Immature natural killer cell (primary cell): Measurements from ENCODE around the gene USP3. TPM values are rescaled to one million over a fixed set of nuclear protein-coding genes. Genes with fewer than 3 reads are reported as not detected.
"Not testable (repeated sequence)": the region's sequence is repeated elsewhere in the genome, so short reads cannot be mapped to it uniquely, and the experiment has no call there.

ENCODE experiments used
- DNase-seq, 3 donors: peaks; one replicate each; pipeline ENCODE4 v3.0.0; 2022; ENCODE audit warnings: mixed read lengths in 1 of 3
- H3K27ac Mint-ChIP-seq, 6 donors: one replicate each; pipeline ENCODE4 v1.8.0; 2020; ENCODE audit warnings: mixed read lengths in 6 of 6, mild to moderate bottlenecking in 5 of 6, inconsistent platforms in 4 of 6, moderate library complexity in 3 of 6
- H3K27me3 Mint-ChIP-seq, 3 donors: one replicate each; pipeline ENCODE4 v1.8.0; 2020 to 2021; ENCODE audit warnings: low read depth in 3 of 3, mild to moderate bottlenecking in 3 of 3, mixed read lengths in 3 of 3, moderate library complexity in 3 of 3, inconsistent platforms in 1 of 3
- H3K36me3 Mint-ChIP-seq, 3 donors: one replicate each; pipeline ENCODE4 v1.8.0; 2020; ENCODE audit warnings: mixed read lengths in 3 of 3, inconsistent platforms in 2 of 3, mild to moderate bottlenecking in 2 of 3
- H3K4me1 Mint-ChIP-seq, 2 donors: one replicate each; pipeline ENCODE4 v1.8.0; 2020; ENCODE audit warnings: inconsistent platforms in 2 of 2, mild to moderate bottlenecking in 2 of 2, mixed read lengths in 2 of 2, moderate library complexity in 1 of 2
- H3K4me3 Mint-ChIP-seq, 5 donors: one replicate each; pipeline ENCODE4 v1.8.0; 2020; ENCODE audit warnings: mild to moderate bottlenecking in 5 of 5, mixed read lengths in 5 of 5, inconsistent platforms in 3 of 5, moderate library complexity in 3 of 5
- H3K9me3 Mint-ChIP-seq, 6 donors: one replicate each; pipeline ENCODE4 v1.8.0; 2020; ENCODE audit warnings: mild to moderate bottlenecking in 6 of 6, mixed read lengths in 6 of 6, inconsistent platforms in 4 of 6, moderate library complexity in 3 of 6
- polyA plus RNA-seq, 3 donors: library from polyadenylated mRNA; unstranded; fragments of 300-500 nt; fragmentation: Illumina TruSeq; gene quantifications; one replicate each; pipeline ENCODE4 v1.2.3, GENCODE V29; 2021

Gene USP3
- polyA plus RNA-seq, 3 donors from 2014 or later: 24.7 to 39.1 (median 32.9) TPM

- Mint-ChIP-seq H3K27ac (peak overlapping the region in 3 of 6 donors; percentile 31 to 40 (median 34)), H3K36me3 (peaks cover 17 to 59% (median 21%) of the 10 kb centered on the region in 3 donors)
- not testable (repeated sequence) for H3K4me1 Mint-ChIP-seq, H3K9me3 Mint-ChIP-seq, DNase-seq, H3K4me3 Mint-ChIP-seq, H3K27me3 Mint-ChIP-seq
Observed at GRCh38 chr15:63617627-63618026, 113.2 kb downstream of the USP3 start.

GRCh38 chr15:63620760-63621159, 116.4 kb downstream of the USP3 start:
- not testable (repeated sequence) for H3K4me3 Mint-ChIP-seq, H3K27me3 Mint-ChIP-seq, H3K9me3 Mint-ChIP-seq, H3K4me1 Mint-ChIP-seq, DNase-seq, H3K27ac Mint-ChIP-seq
- peaks cover 26 to 67% (median 34%) of the 10 kb centered on the region in 3 donors for H3K36me3 Mint-ChIP-seq

- H3K27ac Mint-ChIP-seq: peak overlapping the region in 1 of 6 donors; percentile 6
- peaks cover 28 to 71% (median 29%) of the 10 kb centered on the region in 3 donors for H3K36me3 Mint-ChIP-seq
- peaks cover 0 to 2% (median 2%) of the 10 kb centered on the region in 3 donors for H3K27me3 Mint-ChIP-seq
- no peak for DNase-seq
- H3K4me1 Mint-ChIP-seq: no peaks in the 10 kb centered on the region
- no peaks in the 10 kb centered on the region for H3K9me3 Mint-ChIP-seq
- no peak overlapping the region for H3K4me3 Mint-ChIP-seq
Observed at GRCh38 chr15:63623232-63623969, 119.0 kb downstream of the USP3 start.

GRCh38 chr15:63626955-63627354, 122.6 kb downstream of the USP3 start:
- DNase-seq: no peak
- H3K27me3 Mint-ChIP-seq: peaks cover 2% of the 10 kb centered on the region in 3 donors
- peaks cover 26 to 70% (median 33%) of the 10 kb centered on the region in 3 donors for H3K36me3 Mint-ChIP-seq
- H3K4me1 Mint-ChIP-seq: no peaks in the 10 kb centered on the region
- H3K9me3 Mint-ChIP-seq: no peaks in the 10 kb centered on the region
- H3K27ac Mint-ChIP-seq: no peak overlapping the region
- H3K4me3 Mint-ChIP-seq: no peak overlapping the region

GRCh38 chr15:63628123-63628822, 123.9 kb downstream of the USP3 start:
- no peak overlapping the region for H3K27ac Mint-ChIP-seq
- peaks cover 2% of the 10 kb centered on the region in 3 donors for H3K27me3 Mint-ChIP-seq
- no peak for DNase-seq
- peaks cover 24 to 70% (median 32%) of the 10 kb centered on the region in 3 donors for H3K36me3 Mint-ChIP-seq
- H3K9me3 Mint-ChIP-seq: no peaks in the 10 kb centered on the region
- H3K4me1 Mint-ChIP-seq: no peaks in the 10 kb centered on the region
- no peak overlapping the region for H3K4me3 Mint-ChIP-seq

- peaks cover 18 to 68% (median 36%) of the 10 kb centered on the region in 3 donors for H3K36me3 Mint-ChIP-seq
- H3K27ac Mint-ChIP-seq: peak overlapping the region in 3 of 6 donors; percentile 1 to 34 (median 4)
- H3K4me3 Mint-ChIP-seq: no peak overlapping the region
- no peaks in the 10 kb centered on the region for H3K9me3 Mint-ChIP-seq
- peaks cover 0 to 4% (median 2%) of the 10 kb centered on the region in 3 donors for H3K27me3 Mint-ChIP-seq
- no peaks in the 10 kb centered on the region for H3K4me1 Mint-ChIP-seq
- DNase-seq: no peak
Observed at GRCh38 chr15:63630036-63630751, 125.8 kb downstream of the USP3 start.

- H3K9me3 Mint-ChIP-seq: no peaks in the 10 kb centered on the region
- H3K4me1 Mint-ChIP-seq: no peaks in the 10 kb centered on the region
- H3K36me3 Mint-ChIP-seq: peaks cover 21 to 56% (median 37%) of the 10 kb centered on the region in 3 donors
- peaks cover 2 to 6% (median 2%) of the 10 kb centered on the region in 3 donors for H3K27me3 Mint-ChIP-seq
- DNase-seq: no peak
- no peak overlapping the region for H3K27ac Mint-ChIP-seq
- H3K4me3 Mint-ChIP-seq: no peak overlapping the region
Observed at GRCh38 chr15:63633312-63633711, 128.9 kb downstream of the USP3 start.

GRCh38 chr15:63634154-63634553, 129.8 kb downstream of the USP3 start:
- no peak for DNase-seq
- Mint-ChIP-seq H3K4me3 (no peak overlapping the region), H3K27ac (no peak overlapping the region), H3K4me1 (no peaks in the 10 kb centered on the region), H3K9me3 (no peaks in the 10 kb centered on the region), H3K36me3 (peaks cover 21 to 57% (median 34%) of the 10 kb centered on the region in 3 donors), H3K27me3 (peaks cover 2 to 6% (median 2%) of the 10 kb centered on the region in 3 donors)

- Mint-ChIP-seq H3K36me3 (peaks cover 22 to 58% (median 40%) of the 10 kb centered on the region in 3 donors), H3K4me1 (no peaks in the 10 kb centered on the region), H3K27ac (no peak overlapping the region), H3K4me3 (no peak overlapping the region), H3K9me3 (no peaks in the 10 kb centered on the region), H3K27me3 (peaks cover 2 to 6% (median 2%) of the 10 kb centered on the region in 3 donors)
- no peak for DNase-seq
Observed at GRCh38 chr15:63636518-63637061, 132.2 kb downstream of the USP3 start.

- DNase-seq: no peak
- H3K4me3 Mint-ChIP-seq: no peak overlapping the region
- H3K9me3 Mint-ChIP-seq: no peaks in the 10 kb centered on the region
- H3K27ac Mint-ChIP-seq: no peak overlapping the region
- peaks cover 19 to 49% (median 32%) of the 10 kb centered on the region in 3 donors for H3K36me3 Mint-ChIP-seq
- no peaks in the 10 kb centered on the region for H3K4me1 Mint-ChIP-seq
- peaks cover 0 to 6% (median 2%) of the 10 kb centered on the region in 3 donors for H3K27me3 Mint-ChIP-seq
Observed at GRCh38 chr15:63638839-63639238, 134.4 kb downstream of the USP3 start.

- Mint-ChIP-seq H3K27me3 (peaks cover 0 to 4% (median 2%) of the 10 kb centered on the region in 3 donors), H3K9me3 (no peaks in the 10 kb centered on the region), H3K27ac (no peak overlapping the region), H3K4me3 (no peak overlapping the region), H3K36me3 (peaks cover 19 to 46% (median 27%) of the 10 kb centered on the region in 3 donors), H3K4me1 (no peaks in the 10 kb centered on the region)
- DNase-seq: no peak
Observed at GRCh38 chr15:63640146-63640545, 135.8 kb downstream of the USP3 start.
